Measurements from ENCODE around the gene KLRC2. TPM values are rescaled to one million over a fixed set of nuclear protein-coding genes. Genes with fewer than 3 reads are reported as not detected.
"Not testable (repeated sequence)": the region's sequence is repeated elsewhere in the genome, so short reads cannot be mapped to it uniquely, and the experiment has no call there.

KLRC2 gene
- total RNA-seq, 2 donors from 2014 or later = 0.52 to 0.66 TPM

GRCh38 chr12:10398168-10398567 lies 37.6 kb downstream of the KLRC2 start:
- Histone ChIP-seq H3K4me3 (no peak overlapping the region), H3K9me3 (no peaks in the 10 kb centered on the region), H3K4me1 (no peaks in the 10 kb centered on the region), H3K27ac (no peak overlapping the region), H3K27me3 (no peaks in the 10 kb centered on the region), H3K36me3 (replicated peaks in 1 of 2; ENCODE audit: insufficient read depth in 1 of 2, low read depth in 2 of 2) (no peaks in the 10 kb centered on the region)
- DNase-seq (no peak), ATAC-seq (no peak)
- intact Hi-C loops (cut with DNase I) = no loop called here
- WGBS, 2 donors = 76 to 80% methylated on average over 2 of the region's 2 CpGs
- TF ChIP-seq CTCF (IDR thresholded peaks at IDR 0.05) (no peak), POLR2A (IDR thresholded peaks at IDR 0.05) (no peak)

GRCh38 chr12:10397296-10397695 lies 38.5 kb downstream of the KLRC2 start:
- H3K36me3 ChIP-seq (replicated peaks in 1 of 2; ENCODE audit: insufficient read depth in 1 of 2, low read depth in 2 of 2) = no peaks in the 10 kb centered on the region
- no peak for DNase-seq
- no peaks in the 10 kb centered on the region for H3K9me3 ChIP-seq
- no peak overlapping the region for H3K27ac ChIP-seq
- no peaks in the 10 kb centered on the region for H3K27me3 ChIP-seq
- intact Hi-C loops (cut with DNase I) = no loop called here
- H3K4me3 ChIP-seq = no peak overlapping the region
- H3K4me1 ChIP-seq = no peaks in the 10 kb centered on the region
- no peak for TF ChIP-seq POLR2A (IDR thresholded peaks at IDR 0.05)
- no peak for TF ChIP-seq CTCF (IDR thresholded peaks at IDR 0.05)
- 82 to 87% methylated on average over 2 of the region's 2 CpGs for WGBS, 2 donors
- no peak for ATAC-seq

GRCh38 chr12:10396176-10396575 lies 39.6 kb downstream of the KLRC2 start:
- ATAC-seq; DNase-seq; intact Hi-C loops (cut with DNase I); H3K4me1 ChIP-seq; H3K9me3 ChIP-seq; H3K4me3 ChIP-seq; H3K27me3 ChIP-seq; H3K27ac ChIP-seq; H3K36me3 ChIP-seq (replicated peaks in 1 of 2; ENCODE audit: insufficient read depth in 1 of 2, low read depth in 2 of 2): not testable (repeated sequence)
- WGBS, 2 donors = 88 to 90% methylated on average over 15 of the region's 15 CpGs

- intact Hi-C loops (cut with DNase I) = no loop called here
- Histone ChIP-seq H3K4me1 (no peaks in the 10 kb centered on the region), H3K27ac (peak overlapping the region in 2 of 4 donors; percentile 32 to 66), H3K9me3 (no peaks in the 10 kb centered on the region), H3K4me3 (no peak overlapping the region), H3K36me3 (replicated peaks in 1 of 2; ENCODE audit: insufficient read depth in 1 of 2, low read depth in 2 of 2) (no peaks in the 10 kb centered on the region), H3K27me3 (no peaks in the 10 kb centered on the region)
- DNase-seq (peak in 3 of 4 donors; percentile 14 to 46 (median 28)), ATAC-seq (peak; percentile 87)
- WGBS, 2 donors = 20 to 26% methylated on average over 6 of the region's 6 CpGs
- TF ChIP-seq CTCF (IDR thresholded peaks at IDR 0.05) (no peak), POLR2A (IDR thresholded peaks at IDR 0.05) (no peak)
These were observed 40.3 kb downstream of the KLRC2 start for GRCh38 chr12:10395390-10395998.

GRCh38 chr12:10394531-10395152 lies 41.2 kb downstream of the KLRC2 start:
- H3K4me3 ChIP-seq; H3K36me3 ChIP-seq (replicated peaks in 1 of 2; ENCODE audit: insufficient read depth in 1 of 2, low read depth in 2 of 2); H3K27me3 ChIP-seq; H3K9me3 ChIP-seq; H3K27ac ChIP-seq; H3K4me1 ChIP-seq; DNase-seq; ATAC-seq; intact Hi-C loops (cut with DNase I): not testable (repeated sequence)
- 85 to 90% methylated on average over 11 of the region's 11 CpGs for WGBS, 2 donors

- Histone ChIP-seq H3K9me3 (no peaks in the 10 kb centered on the region), H3K4me3 (no peak overlapping the region), H3K36me3 (replicated peaks in 1 of 2; ENCODE audit: insufficient read depth in 1 of 2, low read depth in 2 of 2) (no peaks in the 10 kb centered on the region), H3K27me3 (no peaks in the 10 kb centered on the region), H3K4me1 (no peaks in the 10 kb centered on the region), H3K27ac (no peak overlapping the region)
- DNase-seq = no peak
- intact Hi-C loops (cut with DNase I) = no loop called here
- ATAC-seq = no peak
- 54 to 55% methylated on average over 3 of the region's 3 CpGs for WGBS, 2 donors
- TF ChIP-seq POLR2A (IDR thresholded peaks at IDR 0.05) (no peak), CTCF (IDR thresholded peaks at IDR 0.05) (no peak)
These were observed 42.5 kb downstream of the KLRC2 start for GRCh38 chr12:10393291-10393690.
